Germinal center (tissue), 1 donor: ENCODE measurements around the gene NID1.
"Not testable (repeated sequence)": the region's sequence is repeated elsewhere in the genome, so short reads cannot be mapped to it uniquely, and the experiment has no call there.

Experiments used
- DNase-seq: peaks from one replicate; pipeline ENCODE4 v3.0.0; 2012; ENCODE audit warnings: mixed read lengths, low spot score

Gene NID1

GRCh38 chr1:235996048-235996785 is 68.7 kb downstream of the NID1 start:
- DNase-seq = no peak

- no peak for DNase-seq
These were observed 69.4 kb downstream of the NID1 start for GRCh38 chr1:235995511-235995910.

GRCh38 chr1:235993652-235994051 is 71.2 kb downstream of the NID1 start:
- no peak for DNase-seq

- no peak for DNase-seq
These were observed 72.0 kb downstream of the NID1 start for GRCh38 chr1:235992868-235993267.

- no peak for DNase-seq
These were observed 72.5 kb downstream of the NID1 start for GRCh38 chr1:235992346-235992745.

GRCh38 chr1:235990330-235990795 is 74.5 kb downstream of the NID1 start:
- no peak for DNase-seq

GRCh38 chr1:235989105-235989504 is 75.8 kb downstream of the NID1 start:
- no peak for DNase-seq

GRCh38 chr1:235986869-235987268 is 78.0 kb downstream of the NID1 start:
- no peak for DNase-seq

GRCh38 chr1:235984041-235984825 is 80.7 kb downstream of the NID1 start:
- no peak for DNase-seq

GRCh38 chr1:235980976-235981375 is 83.9 kb downstream of the NID1 start:
- no peak for DNase-seq

GRCh38 chr1:235979716-235980333 is 85.1 kb downstream of the NID1 start:
- DNase-seq = no peak

GRCh38 chr1:235979176-235979575 is 85.7 kb downstream of the NID1 start:
- no peak for DNase-seq

GRCh38 chr1:235976490-235976889 is 88.4 kb downstream of the NID1 start:
- no peak for DNase-seq

GRCh38 chr1:235974616-235975015 is 90.3 kb downstream of the NID1 start:
- no peak for DNase-seq

GRCh38 chr1:235972691-235973090 is 92.2 kb downstream of the NID1 start:
- not testable (repeated sequence) for DNase-seq

- peak; percentile 27 for DNase-seq
These were observed 92.6 kb downstream of the NID1 start for GRCh38 chr1:235972311-235972689.

- DNase-seq = peak; percentile 88
These were observed 93.1 kb downstream of the NID1 start for GRCh38 chr1:235971571-235972310.

- no peak for DNase-seq
These were observed 93.9 kb downstream of the NID1 start for GRCh38 chr1:235971020-235971419.

GRCh38 chr1:235968831-235969230 is 96.1 kb downstream of the NID1 start:
- DNase-seq = no peak

- not testable (repeated sequence) for DNase-seq
These were observed 98.8 kb downstream of the NID1 start for GRCh38 chr1:235966134-235966533.

- no peak for DNase-seq
These were observed 104.1 kb downstream of the NID1 start for GRCh38 chr1:235960809-235961208.

- no peak for DNase-seq
These were observed 106.9 kb downstream of the NID1 start for GRCh38 chr1:235958021-235958420.
